22Rv1 (cell line): ENCODE results near the gene NFATC3.

Experiments used
- H3K27ac ChIP-seq: fragments of 450-650 bp; 2 replicates; pipeline ENCODE4 v1.5.1; 2017
- CTCF ChIP-seq: fragments of 450-650 bp; IDR thresholded peaks from 2 replicates; pipeline ENCODE4 v1.5.1; 2017; ENCODE audit warnings: mild to moderate bottlenecking
- ZFX ChIP-seq: fragments of 450-650 bp; IDR thresholded peaks from 2 replicates; pipeline ENCODE4 v1.6.1; 2017; ENCODE audit warnings: antibody characterized with exemption, borderline replicate concordance

The NFATC3 gene

GRCh38 chr16:68234188-68235107 is 149.3 kb downstream of the NFATC3 start:
- H3K27ac ChIP-seq, result peak overlapping the region; percentile 100
- no peak for TF ChIP-seq ZFX
- TF ChIP-seq CTCF, result no peak; the same call in 1 of the 2 replicates

- TF ChIP-seq ZFX (no peak), CTCF (peak; percentile 65)
- peak overlapping the region; percentile 100 for H3K27ac ChIP-seq
These were observed 150.1 kb downstream of the NFATC3 start for GRCh38 chr16:68235108-68235886.

- peak within 1 kb of the TSS; percentile 100 for H3K27ac ChIP-seq
- no peak for TF ChIP-seq ZFX
- TF ChIP-seq CTCF, result no peak
These were observed 150.6 kb downstream of the NFATC3 start, which contains the start of gene ESRP2 for GRCh38 chr16:68235887-68236136. TSS of gene ESRP2 (minus strand) at chr16:68236127. CDS start at chr16:68236045, 82 bp downstream.

GRCh38 chr16:68236137-68236825 is 151.1 kb downstream of the NFATC3 start:
- TF ChIP-seq CTCF (no peak), ZFX (no peak)
- peak overlapping the region; percentile 100 for H3K27ac ChIP-seq

- peak overlapping the region; percentile 100 for H3K27ac ChIP-seq
These were observed 151.7 kb downstream of the NFATC3 start for GRCh38 chr16:68236826-68237242.

More at GRCh38 chr16:68236826-68237242, 151.7 kb downstream of the NFATC3 start:
- no peak for TF ChIP-seq CTCF
- no peak for TF ChIP-seq ZFX
